ENCODE measurements around the gene SGF29.
A peak's percentile ranks its signal among the peaks of the same experiment; 100 is the strongest.
"Not testable (repeated sequence)": the region's sequence is repeated elsewhere in the genome, so short reads cannot be mapped to it uniquely, and the experiment has no call there.

The SGF29 gene

DNA sequence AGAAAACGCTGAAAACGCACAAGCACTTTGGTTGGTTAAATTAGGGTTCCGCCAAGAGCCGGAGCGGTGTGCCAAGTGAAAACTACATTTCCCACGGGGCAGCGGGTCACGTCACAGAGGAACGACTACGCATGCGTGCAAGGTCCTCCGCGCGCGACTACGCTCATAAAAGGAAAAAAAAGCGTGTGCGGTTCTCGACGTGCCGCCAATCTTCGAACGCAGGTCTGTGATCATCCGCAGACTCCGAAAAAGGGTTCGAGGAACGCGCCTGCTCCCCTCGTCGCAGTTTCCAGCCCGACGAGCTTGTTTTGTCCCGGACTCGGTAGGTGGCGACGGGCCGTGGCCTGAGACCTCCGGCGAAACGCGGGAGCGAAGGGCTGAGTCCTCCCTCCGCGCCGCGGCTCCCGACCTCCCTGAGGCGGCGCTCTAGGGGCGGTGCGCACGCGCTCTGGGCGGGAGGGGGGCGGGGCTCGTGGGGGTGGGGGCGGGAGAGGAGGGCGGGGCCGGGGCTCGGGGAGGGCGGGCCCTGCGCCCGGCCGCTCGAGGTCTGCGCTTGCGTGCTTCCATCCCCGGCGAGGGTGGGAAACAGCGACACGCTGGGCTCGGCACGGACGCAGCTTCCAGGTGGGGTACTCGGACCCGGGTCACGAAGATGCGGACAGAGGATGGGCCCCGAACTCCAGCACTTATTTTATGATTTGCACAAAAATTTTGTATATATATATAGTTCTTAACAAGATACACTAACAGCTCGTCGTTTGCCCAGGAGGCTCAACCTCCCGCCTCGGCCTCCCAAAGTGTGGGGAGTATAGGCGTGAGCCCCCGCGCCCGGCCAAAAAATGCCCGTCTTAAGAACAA, at the start of gene SGF29:
SGF29 (plus strand) TSS at position 145 of the 858 bp plus-strand sequence. CDS start 27,150 bp downstream, outside the sequence.
- peak; percentile 90 to 92 for DNase-seq

DNA sequence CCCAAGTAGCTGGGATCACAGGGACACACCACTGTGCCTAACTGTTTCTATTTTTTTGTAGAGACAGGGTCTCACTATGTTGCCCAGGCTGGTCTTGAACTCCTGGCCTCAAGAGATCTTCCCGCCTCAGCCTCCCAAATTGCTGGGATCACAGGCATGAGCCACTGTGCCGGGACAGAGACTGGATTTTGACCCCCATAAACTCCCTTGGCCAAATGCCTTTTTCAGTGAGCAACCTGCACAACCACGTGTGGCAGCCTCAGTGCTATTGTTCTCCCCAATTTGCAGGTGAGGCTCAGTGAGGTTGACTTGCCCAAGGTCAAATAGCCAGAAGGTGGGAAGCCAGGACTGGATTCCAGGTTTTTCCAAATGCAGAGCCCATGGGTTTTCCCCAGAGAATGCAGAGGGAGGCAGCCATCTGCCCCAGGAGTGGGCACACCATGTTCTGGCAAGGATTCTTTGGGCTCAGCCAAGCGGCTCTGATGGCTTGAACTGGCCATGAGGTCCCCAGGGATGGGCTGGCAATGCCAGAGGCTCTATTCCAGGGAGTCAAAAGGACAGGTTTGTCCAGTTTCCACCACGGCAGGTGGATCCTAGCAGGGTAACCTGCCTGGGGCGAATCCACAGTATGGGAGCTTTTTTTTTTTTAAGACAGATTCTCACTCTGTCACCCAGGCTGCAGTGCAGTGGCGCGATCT, 48.9 kb upstream of the SGF29 start:
- DNase-seq: no peak

GRCh38 chr16:28505489-28506137, 48.1 kb upstream of the SGF29 start:
- DNase-seq: no peak

DNA sequence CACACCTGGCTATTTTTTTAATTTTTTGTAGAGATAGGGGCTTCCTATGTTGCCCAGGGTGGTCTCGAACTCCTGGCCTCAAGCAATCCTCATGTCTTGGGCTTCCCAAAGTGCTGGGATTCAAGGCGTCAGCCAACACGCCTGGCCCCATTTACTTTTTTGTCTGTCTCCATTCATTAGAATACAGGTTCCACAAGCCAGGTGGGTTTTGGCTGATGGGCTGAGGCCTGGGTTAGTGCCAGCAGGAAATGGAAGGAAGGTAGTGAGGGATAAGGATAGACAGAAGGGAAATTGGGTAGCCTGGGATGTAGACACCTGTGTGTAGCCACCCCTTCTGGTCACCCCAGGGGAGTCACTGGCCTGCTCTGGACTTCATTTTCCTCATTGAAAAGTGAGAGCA, 42.7 kb upstream of the SGF29 start:
- no peak for DNase-seq

DNA sequence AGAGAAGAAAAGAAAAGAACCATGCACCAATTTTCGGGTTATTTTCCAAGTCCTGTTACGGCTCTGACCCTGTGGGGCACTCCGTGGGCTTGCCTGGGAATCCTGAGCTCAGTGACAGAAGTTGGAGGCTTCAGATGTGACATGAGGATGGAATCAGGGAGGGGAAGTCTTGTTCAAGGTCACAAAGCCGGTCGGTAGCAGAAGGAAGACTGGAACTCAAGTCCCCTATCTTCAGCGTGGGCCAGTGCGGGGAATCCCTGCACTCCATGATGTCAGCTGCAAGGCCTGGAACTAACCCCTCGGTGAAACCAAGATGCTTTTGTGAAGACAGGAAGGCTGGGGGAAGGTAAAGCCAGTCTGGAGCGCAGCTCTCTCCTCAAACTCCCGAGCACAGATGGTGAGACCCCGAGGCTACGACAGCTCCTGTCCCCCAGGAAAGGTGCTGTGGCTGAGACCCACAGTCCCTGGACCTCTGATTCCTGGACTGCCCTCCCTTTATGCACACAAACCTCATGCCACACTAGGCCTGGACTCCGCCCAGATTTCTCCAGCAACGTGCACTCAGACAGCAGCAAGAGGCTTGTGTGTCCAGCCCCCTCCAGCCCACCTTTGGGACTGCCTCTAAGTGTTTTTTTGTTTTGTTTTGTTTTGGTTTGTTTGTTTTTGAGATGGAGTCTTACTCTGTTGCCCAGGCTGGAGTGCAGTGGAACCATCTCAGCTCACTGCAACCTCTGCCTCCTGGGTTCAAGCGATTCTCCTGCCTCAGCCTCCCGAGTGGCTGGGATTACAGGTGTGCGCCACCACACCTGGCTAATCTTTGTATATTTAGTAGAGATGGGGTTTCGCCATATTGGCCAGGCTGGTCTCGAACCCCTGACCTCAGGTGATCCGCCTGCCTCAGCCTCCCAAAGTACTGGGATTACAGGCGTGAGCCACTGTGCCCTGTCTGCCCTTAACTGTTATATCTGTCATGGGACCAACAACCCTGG, 41.6 kb upstream of the SGF29 start:
- DNase-seq: no peak

- DNase-seq: no peak
These were observed 40.1 kb upstream of the SGF29 start for GRCh38 chr16:28513484-28514181.

- no peak for DNase-seq
These were observed 39.5 kb upstream of the SGF29 start for GRCh38 chr16:28514246-28514645.

GRCh38 chr16:28520672-28521071, 33.0 kb upstream of the SGF29 start:
- DNase-seq: no peak

- DNase-seq: no peak
These were observed 32.3 kb upstream of the SGF29 start for GRCh38 chr16:28521436-28521835.

DNA sequence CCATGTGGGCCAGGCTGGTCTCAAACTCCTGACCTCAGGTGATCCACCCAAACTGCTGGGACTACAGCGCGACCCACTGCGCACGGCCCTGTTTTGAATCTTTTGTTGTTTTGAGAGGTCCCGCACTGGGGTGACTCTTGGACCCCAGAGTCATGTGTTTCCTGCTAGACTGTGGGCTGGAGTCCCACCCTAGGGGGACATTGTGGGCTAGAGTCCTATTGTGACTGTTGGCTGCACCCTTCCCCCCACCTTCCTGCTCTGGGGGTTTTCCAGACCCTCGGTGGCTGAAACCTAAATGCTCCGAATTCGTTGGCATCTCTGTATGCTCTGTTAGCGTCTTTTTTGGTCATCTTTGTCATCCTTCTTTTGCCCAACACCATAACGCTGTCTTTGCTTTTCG, 30.9 kb upstream of the SGF29 start:
- DNase-seq: no peak

DNA sequence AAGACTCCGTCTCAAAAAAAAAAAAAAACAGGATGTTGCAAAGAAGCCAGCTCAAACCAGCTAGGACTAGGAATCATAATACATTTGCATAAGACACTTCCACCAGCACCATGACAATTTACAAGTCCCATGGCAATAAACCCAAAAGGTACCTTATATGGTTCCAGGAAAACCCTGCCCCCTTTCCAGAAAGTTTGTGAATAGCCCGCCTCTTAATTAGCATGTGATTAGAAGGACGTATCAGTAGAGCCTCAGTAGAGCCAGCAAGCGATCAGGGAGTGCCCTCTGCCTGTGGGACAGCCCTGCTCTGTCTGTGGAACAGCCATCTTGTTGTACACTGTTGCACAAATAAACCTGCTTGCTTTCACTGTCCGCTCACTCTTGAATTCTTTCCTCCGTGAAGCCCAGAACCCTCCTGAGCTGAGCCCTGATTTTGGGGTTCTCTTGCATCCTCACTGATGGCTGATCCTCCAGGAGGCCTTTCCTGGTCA, 29.0 kb upstream of the SGF29 start:
- DNase-seq: no peak

DNA sequence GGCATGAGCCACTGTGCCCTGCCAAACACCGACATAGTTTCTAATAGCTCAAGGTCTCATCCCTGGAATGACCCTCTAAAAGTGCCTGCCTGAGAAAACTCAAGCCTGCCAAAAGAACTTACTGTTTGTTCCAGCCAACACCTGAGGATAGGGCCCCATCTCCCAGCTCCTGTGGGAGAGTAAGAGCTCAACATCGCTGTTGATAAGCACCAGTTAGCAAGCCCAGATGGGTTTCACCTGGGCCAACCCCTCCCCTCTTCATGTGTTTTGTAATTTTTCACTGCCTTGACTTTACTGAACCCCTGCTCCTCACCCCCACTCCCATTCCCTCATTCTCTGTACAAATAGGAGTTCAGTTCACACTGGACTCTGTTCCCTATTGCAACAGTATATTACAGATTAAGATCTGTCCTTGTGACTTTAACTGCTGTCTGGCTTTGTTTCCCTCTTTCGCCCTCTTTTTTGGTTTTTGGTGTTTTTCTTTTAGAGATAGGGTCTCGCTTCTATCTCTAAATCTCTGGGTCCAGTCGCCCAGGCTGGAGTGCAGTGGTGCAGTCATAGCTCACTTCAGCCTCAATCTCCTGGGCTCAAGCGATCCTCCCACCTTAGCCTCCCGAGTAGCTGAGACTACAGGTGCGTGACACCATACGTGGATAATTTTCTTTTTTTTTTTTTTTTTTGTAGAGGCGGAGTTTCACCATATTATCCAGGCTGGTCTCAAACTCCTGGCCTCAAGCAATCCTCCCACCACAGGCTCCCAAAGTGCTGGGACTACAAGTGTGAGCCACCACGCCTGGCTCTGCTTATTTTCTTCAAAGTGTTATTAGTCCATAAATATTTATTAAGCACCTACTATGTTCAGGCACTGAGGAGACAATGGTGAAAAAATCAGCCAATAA, 27.3 kb upstream of the SGF29 start:
- no peak for DNase-seq

DNA sequence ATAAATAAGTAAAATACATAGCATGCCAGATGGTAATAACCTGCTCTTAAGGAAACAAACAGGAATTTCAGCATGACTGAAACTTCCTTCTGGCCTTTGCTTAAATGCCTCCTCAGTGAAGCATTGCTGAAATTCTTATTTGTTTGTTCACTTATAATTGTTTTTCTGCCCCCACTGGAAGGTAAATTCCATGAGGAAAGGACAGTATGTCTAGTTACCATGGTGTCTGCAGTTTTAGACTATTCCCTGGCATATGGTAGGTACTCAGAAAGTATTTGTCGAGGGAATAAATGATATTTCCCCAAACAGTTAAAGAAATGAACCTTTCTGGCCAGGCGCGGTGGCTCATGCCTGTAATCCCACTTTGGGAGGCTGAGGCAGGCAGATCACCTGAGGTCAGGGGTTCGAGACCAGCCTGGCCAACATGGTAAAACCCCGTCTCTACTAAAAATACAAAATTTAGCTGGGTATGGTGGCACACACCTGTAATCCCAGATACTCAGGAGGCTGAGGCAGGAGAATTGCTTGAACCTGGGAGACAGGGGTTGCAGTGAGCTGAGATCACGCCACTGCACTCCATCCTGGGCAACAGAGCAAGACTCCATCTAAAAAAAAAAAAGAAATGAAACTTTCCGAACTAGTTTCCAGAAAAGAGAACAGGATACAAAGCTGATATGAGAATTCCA, 26.5 kb upstream of the SGF29 start:
- DNase-seq: not testable (repeated sequence)

DNA sequence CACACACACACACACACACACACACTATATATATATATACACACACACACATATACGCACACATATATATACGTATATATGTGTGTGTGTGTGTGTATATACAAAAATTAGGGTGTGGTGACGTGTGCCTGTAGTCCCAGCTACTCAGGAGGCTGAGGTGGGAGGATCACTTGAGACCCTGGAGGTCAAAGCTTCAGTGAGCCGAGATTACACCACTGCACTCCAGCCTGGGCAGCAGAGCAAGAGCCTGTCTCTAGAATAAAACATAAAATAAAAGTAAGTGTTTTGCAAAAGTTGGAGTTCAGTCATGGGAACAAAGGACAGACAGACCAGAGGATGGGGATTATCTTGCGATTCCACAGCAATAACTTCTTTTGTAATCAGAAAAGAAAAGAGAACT, 25.7 kb upstream of the SGF29 start:
- no peak for DNase-seq

DNA sequence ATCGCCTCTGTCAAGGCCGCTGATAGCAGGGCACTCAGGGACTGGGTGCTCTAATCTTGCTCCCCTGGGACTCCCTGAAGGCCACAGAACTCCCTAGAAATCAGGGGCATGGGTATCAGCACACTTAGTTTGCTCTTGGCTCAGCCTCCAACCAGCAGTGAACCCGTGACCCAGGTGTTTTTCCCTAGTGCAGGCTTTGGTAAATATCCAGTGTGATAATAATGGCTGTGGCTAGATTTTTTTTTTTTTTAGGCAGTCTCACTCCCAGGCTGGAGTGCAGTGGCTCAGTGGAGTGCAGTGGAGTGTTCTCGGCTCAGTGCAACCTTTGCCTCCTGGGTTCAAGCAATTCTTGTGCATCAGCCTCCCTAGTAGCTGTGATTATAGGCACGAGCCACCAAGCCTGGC, 25.3 kb upstream of the SGF29 start:
- DNase-seq: no peak

DNA sequence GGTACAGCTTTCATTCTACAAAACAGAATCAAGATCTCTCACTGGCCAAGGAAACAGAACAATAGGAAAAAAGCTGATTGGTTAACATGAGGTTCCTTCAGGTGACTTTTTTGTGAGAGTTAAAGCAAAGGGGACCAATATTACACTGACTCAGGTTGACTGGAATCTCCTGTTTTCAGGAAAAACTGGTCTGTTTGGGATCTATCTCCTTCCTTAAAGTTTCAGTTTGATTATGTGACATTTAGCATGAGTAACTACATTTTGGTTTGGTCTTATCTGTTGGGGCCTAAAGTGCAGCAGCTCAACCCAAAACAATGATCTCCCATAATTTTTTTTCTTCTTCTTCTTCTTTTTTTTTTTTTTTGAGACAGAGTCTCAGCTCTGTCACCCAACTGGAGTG, 24.6 kb upstream of the SGF29 start:
- DNase-seq: no peak

- no peak for DNase-seq
These were observed 21.7 kb upstream of the SGF29 start for GRCh38 chr16:28531777-28532744.

DNA sequence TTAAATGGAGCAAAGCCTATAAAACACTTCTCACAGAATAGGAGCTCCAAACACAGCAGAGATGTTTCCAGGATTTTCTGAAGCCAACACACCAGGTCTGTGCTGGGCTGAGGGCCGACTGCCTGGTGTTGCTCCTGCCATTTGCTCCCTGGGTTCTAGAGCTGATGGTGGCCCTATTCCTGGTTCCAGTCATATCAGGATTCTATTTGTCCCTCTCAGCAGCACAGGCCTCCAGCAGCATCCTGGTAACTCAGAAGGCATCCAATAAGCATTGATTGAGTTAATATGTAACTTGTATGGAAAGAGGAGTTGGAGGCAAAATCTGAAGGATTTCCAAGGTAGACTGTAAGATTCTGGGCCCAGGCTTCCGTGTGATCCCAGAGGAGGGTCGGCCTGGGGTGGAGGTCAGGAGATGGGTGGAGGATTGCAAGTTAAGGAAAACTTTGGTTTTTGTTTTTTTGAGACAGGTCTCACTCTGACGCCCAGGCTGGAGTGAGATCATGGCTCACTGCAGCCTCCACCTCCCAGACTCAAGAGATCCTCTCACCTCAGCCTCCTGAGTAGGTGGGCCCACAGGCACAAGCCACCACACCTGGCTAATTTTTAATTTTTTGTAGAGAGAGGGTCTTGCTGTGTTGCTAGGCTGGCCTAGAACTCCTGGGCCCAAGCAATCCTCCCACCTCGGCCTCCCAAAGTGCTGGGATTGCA, 20.6 kb upstream of the SGF29 start:
- DNase-seq: no peak

Data from stimulated activated CD4-positive, alpha-beta T cell treated with anti-CD3 and anti-CD28 coated beads, Interleukin-2, amount 100 ng/mL, for 48 hours (primary cell).